ENCODE results near the gene PKD1. TPM values are rescaled to one million over a fixed set of nuclear protein-coding genes. Genes with fewer than 3 reads are reported as not detected.
"Not testable (repeated sequence)": the region's sequence is repeated elsewhere in the genome, so short reads cannot be mapped to it uniquely, and the experiment has no call there.

Gene PKD1
- total and polyA plus RNA-seq, 4 experiments from 2014 or later, result 2.3 to 126 (median 68.1) TPM

DNA sequence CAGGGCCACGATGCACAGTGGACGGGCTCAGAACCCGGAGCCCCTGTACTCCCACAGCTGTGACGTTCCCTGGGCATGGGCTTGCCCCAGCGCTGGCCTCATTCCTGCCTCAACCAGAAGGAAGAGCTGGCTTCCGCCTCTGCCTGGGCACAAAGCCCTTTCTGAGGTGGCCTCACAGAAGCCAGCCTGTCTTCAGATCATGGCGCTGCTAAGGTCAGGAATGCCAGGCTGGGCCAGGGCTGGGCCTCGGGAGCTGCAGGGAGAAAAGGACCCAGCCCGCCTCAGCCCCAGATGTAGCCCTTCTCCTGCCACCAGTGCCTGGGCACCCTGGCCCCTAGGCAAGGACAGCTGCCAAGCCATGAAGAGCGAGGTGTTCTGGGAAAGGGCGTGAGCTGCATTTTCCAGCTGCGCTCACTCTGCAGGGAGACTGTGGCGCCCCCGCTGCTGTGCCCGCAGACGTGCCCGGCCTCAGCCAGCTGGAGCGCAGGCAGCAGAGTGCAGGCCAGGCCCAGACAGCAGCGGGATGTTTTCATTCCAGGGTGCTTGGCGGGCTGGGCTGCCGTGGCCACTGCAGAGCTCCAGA lies 9.4 kb downstream of the PKD1 start:
- CTCF ChIA-PET (ENCODE audit: partially characterized antibody); intact Hi-C loops (cut with micrococcal nuclease); H3K27me3 Mint-ChIP-seq; H3K9me3 Mint-ChIP-seq; H3K36me3 ChIP-seq (ENCODE audit: insufficient read depth, low read length); H3K9me3 ChIP-seq (ENCODE audit: control insufficient read depth in 1 of 2, low read length in 2 of 2); H3K36me3 Mint-ChIP-seq; H3K4me3 Mint-ChIP-seq; H3K27me3 ChIP-seq (ENCODE audit: insufficient read depth, low read length); H3K27ac ChIP-seq (ENCODE audit: low read depth, low read length); H3K4me3 ChIP-seq (ENCODE audit: low read length in 2 of 2); POLR2A ChIA-PET (ENCODE audit: partially characterized antibody): not testable (repeated sequence)
- H3K27ac Mint-ChIP-seq, result peak overlapping the region in 1 of 7 donors; percentile 24
- H3K4me1 ChIP-seq (ENCODE audit: insufficient read depth, low read length), result peaks cover 11% of the 10 kb centered on the region
- peaks cover 5 to 19% (median 12%) of the 10 kb centered on the region in 4 donors for H3K4me1 Mint-ChIP-seq
- peak in 1 of 5 donors; percentile 25 for DNase-seq

- H3K4me1 ChIP-seq (ENCODE audit: insufficient read depth, low read length), result peaks cover 11% of the 10 kb centered on the region
- CTCF ChIA-PET (ENCODE audit: partially characterized antibody); H3K27me3 ChIP-seq (ENCODE audit: insufficient read depth, low read length); intact Hi-C loops (cut with micrococcal nuclease); H3K36me3 ChIP-seq (ENCODE audit: insufficient read depth, low read length); H3K36me3 Mint-ChIP-seq; H3K4me3 ChIP-seq (ENCODE audit: low read length in 2 of 2); H3K4me3 Mint-ChIP-seq; H3K27me3 Mint-ChIP-seq; POLR2A ChIA-PET (ENCODE audit: partially characterized antibody); H3K27ac ChIP-seq (ENCODE audit: low read depth, low read length); H3K9me3 Mint-ChIP-seq; H3K9me3 ChIP-seq (ENCODE audit: control insufficient read depth in 1 of 2, low read length in 2 of 2): not testable (repeated sequence)
- peak overlapping the region in 1 of 7 donors; percentile 24 for H3K27ac Mint-ChIP-seq
- H3K4me1 Mint-ChIP-seq, result peaks cover 4 to 16% (median 12%) of the 10 kb centered on the region in 4 donors
- DNase-seq, result peak in 1 of 5 donors; percentile 1
These were observed 10.1 kb downstream of the PKD1 start for GRCh38 chr16:2125609-2126008.

DNA sequence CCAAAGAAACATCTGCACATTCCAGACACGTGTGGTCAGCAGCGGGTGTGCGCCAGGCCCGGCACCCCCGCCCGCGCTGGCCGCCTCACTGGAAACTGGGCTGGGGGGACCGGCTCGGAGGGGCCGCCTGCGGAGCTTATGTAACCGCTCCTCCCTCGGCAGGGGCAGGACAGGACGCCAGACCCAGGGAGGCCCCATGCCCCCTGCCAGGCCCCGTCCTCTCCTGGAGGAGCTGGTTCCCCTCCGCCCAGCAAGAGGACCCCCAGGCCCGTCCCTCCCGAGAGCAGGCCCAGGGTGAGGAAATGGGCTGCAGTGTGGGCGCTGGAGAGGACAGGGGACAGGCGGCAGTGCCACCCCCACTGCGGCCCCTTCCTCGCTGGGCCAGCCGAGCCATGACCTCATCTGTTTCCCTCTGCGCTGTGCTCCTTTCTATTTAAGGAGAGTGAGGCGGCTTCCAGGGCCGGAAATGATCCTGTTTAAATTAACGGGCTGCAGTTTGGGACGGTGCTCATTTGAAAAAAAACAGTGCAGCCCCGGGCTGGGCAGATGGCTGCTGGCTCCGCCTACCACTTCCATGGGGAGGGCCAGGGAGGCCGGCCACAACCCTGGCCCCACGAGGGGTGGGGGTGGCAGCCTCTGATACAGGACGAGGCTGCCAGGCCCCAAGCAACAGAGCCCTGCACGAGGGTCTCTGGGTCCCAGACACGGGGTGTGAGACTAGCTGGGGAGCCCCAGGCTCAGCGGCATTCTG lies 10.8 kb downstream of the PKD1 start:
- H3K27ac ChIP-seq (ENCODE audit: low read depth, low read length); H3K27me3 ChIP-seq (ENCODE audit: insufficient read depth, low read length); H3K36me3 ChIP-seq (ENCODE audit: insufficient read depth, low read length); POLR2A ChIA-PET (ENCODE audit: partially characterized antibody); H3K36me3 Mint-ChIP-seq; H3K9me3 Mint-ChIP-seq; H3K9me3 ChIP-seq (ENCODE audit: control insufficient read depth in 1 of 2, low read length in 2 of 2); CTCF ChIA-PET (ENCODE audit: partially characterized antibody); H3K27ac Mint-ChIP-seq; H3K4me3 Mint-ChIP-seq; H3K27me3 Mint-ChIP-seq; H3K4me3 ChIP-seq (ENCODE audit: low read length in 2 of 2); intact Hi-C loops (cut with micrococcal nuclease): not testable (repeated sequence)
- DNase-seq, result peak in 1 of 5 donors; percentile 32
- H3K4me1 ChIP-seq (ENCODE audit: insufficient read depth, low read length), result peaks cover 11% of the 10 kb centered on the region
- peaks cover 8 to 16% (median 13%) of the 10 kb centered on the region in 4 donors for H3K4me1 Mint-ChIP-seq

DNA sequence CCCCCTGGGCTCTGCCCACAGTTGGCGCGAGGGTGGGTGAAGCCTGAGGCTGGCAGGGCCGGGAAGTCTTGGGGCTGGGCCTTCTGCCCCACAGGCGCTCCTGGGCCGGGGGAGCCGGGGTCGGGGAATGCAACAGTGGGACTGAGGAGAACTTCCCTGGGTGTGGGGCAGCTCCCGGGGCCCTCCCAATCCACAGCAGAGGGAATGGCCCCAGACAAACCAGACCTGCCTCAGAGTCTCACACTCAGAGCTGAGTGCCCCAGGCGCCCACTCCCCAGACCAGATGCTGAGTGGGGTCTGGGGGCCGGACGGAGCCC lies 11.4 kb downstream of the PKD1 start:
- CTCF ChIA-PET (ENCODE audit: partially characterized antibody), result not testable (repeated sequence)
- H3K4me1 Mint-ChIP-seq, result peaks cover 8 to 16% (median 13%) of the 10 kb centered on the region in 4 donors

DNA sequence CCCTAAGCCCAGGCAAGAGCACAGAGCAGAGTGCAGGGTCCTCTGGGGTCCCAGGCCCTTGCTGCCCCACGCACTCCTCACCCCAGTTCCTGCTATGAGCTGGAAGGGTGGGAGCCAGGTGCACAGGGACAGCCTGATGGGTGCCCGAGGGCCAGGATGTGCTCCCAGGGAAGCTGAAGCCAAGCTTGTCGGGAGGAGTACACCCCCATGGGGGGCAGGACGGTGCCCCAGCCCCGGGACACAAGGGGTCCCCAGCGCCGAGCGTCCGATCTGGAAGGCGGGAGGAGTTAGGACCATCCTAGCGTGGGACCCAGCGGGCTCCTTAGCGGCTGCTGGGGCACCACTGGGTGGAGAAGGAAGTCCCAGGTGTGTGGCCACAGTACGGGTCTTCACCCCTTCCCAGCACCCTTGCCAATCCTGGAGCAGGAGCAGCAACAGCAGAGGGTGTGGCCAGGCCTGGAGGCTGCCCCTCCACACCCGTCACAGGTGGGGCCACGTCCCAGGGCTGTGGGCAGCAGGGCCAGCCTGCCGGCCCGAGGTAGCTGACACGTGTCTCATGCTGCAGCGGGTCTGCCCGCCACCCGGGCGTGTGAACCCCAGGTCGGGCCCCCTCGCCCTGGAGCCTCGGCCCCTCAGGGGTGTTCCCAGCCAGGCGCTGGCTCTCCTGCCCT lies 11.9 kb downstream of the PKD1 start:
- H3K4me1 ChIP-seq (ENCODE audit: insufficient read depth, low read length); H3K27ac Mint-ChIP-seq; intact Hi-C loops (cut with micrococcal nuclease); H3K27me3 ChIP-seq (ENCODE audit: insufficient read depth, low read length); H3K36me3 Mint-ChIP-seq; H3K27ac ChIP-seq (ENCODE audit: low read depth, low read length); H3K9me3 ChIP-seq (ENCODE audit: control insufficient read depth in 1 of 2, low read length in 2 of 2); H3K4me3 ChIP-seq (ENCODE audit: low read length in 2 of 2); H3K9me3 Mint-ChIP-seq; H3K27me3 Mint-ChIP-seq; POLR2A ChIA-PET (ENCODE audit: partially characterized antibody); H3K4me3 Mint-ChIP-seq; DNase-seq; H3K36me3 ChIP-seq (ENCODE audit: insufficient read depth, low read length): not testable (repeated sequence)
- CTCF ChIA-PET (ENCODE audit: partially characterized antibody), result interaction anchor here (1.5 kb wide), 1 partner anchor 29 kb away, joined by 3 read pairs; no protein-coding TSS in a partner anchor
- peaks cover 8 to 16% (median 13%) of the 10 kb centered on the region in 4 donors for H3K4me1 Mint-ChIP-seq

More for the DNA sequence above, 11.4 kb downstream of the PKD1 start:
- H3K27ac Mint-ChIP-seq; H3K9me3 ChIP-seq (ENCODE audit: control insufficient read depth in 1 of 2, low read length in 2 of 2); H3K27me3 ChIP-seq (ENCODE audit: insufficient read depth, low read length); intact Hi-C loops (cut with micrococcal nuclease); H3K36me3 Mint-ChIP-seq; H3K27me3 Mint-ChIP-seq; H3K4me3 Mint-ChIP-seq; H3K4me3 ChIP-seq (ENCODE audit: low read length in 2 of 2); POLR2A ChIA-PET (ENCODE audit: partially characterized antibody); H3K9me3 Mint-ChIP-seq; H3K27ac ChIP-seq (ENCODE audit: low read depth, low read length); H3K36me3 ChIP-seq (ENCODE audit: insufficient read depth, low read length): not testable (repeated sequence)
- H3K4me1 ChIP-seq (ENCODE audit: insufficient read depth, low read length), result peaks cover 11% of the 10 kb centered on the region
- DNase-seq, result peak in 1 of 5 donors; percentile 26

- DNase-seq; H3K9me3 Mint-ChIP-seq; intact Hi-C loops (cut with micrococcal nuclease); H3K36me3 Mint-ChIP-seq; H3K4me1 ChIP-seq (ENCODE audit: insufficient read depth, low read length); H3K27me3 Mint-ChIP-seq; H3K27me3 ChIP-seq (ENCODE audit: insufficient read depth, low read length); H3K4me3 Mint-ChIP-seq; H3K36me3 ChIP-seq (ENCODE audit: insufficient read depth, low read length); POLR2A ChIA-PET (ENCODE audit: partially characterized antibody); H3K27ac ChIP-seq (ENCODE audit: low read depth, low read length); H3K4me3 ChIP-seq (ENCODE audit: low read length in 2 of 2); H3K9me3 ChIP-seq (ENCODE audit: control insufficient read depth in 1 of 2, low read length in 2 of 2); H3K27ac Mint-ChIP-seq: not testable (repeated sequence)
- CTCF ChIA-PET (ENCODE audit: partially characterized antibody), result interaction anchor here (1.5 to 3.2 kb wide), 2 partner anchors 18 to 29 kb away, joined by 3 to 28 read pairs; no protein-coding TSS in a partner anchor
- peaks cover 6 to 11% (median 8%) of the 10 kb centered on the region in 4 donors for H3K4me1 Mint-ChIP-seq
These were observed 12.6 kb downstream of the PKD1 start for GRCh38 chr16:2122934-2123683.

DNA sequence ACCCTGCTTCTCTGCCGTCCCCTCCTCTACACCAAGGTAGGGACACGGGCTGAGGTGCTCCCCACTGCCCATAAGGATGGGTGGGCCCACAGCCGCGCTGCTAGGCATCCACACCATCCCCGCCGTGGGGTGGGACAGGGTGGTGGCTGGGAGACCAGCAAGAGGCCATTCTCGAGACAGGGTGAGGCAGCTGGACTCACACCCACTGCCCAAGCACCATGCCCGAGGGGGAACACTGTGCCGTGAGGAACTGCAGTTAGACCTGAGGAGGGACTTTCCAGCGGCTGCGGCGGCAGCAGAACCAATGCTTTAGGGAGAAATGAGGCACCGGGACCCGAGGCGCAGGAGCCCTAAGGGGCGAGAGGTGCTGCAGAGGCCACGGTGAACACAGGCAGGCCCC lies 13.3 kb downstream of the PKD1 start:
- H3K27ac Mint-ChIP-seq, result no peak overlapping the region
- ChIA-PET CTCF (ENCODE audit: partially characterized antibody) (interaction anchor here (1.5 to 3.2 kb wide), 2 partner anchors 18 to 30 kb away, joined by 3 to 28 read pairs; no protein-coding TSS in a partner anchor), POLR2A (ENCODE audit: partially characterized antibody) (no interaction called here)
- H3K4me1 ChIP-seq (ENCODE audit: insufficient read depth, low read length), result no peaks in the 10 kb centered on the region
- H3K27ac ChIP-seq (ENCODE audit: low read depth, low read length), result no peak overlapping the region
- H3K4me1 Mint-ChIP-seq, result peaks cover 6 to 11% (median 8%) of the 10 kb centered on the region in 4 donors
- no peaks in the 10 kb centered on the region for H3K9me3 ChIP-seq (ENCODE audit: control insufficient read depth in 1 of 2, low read length in 2 of 2)
- intact Hi-C loops (cut with micrococcal nuclease), result no loop called here
- DNase-seq, result no peak
- H3K4me3 Mint-ChIP-seq, result no peak overlapping the region
- H3K27me3 Mint-ChIP-seq, result no peaks in the 10 kb centered on the region
- H3K27me3 ChIP-seq (ENCODE audit: insufficient read depth, low read length), result no peaks in the 10 kb centered on the region
- no peaks in the 10 kb centered on the region for H3K36me3 ChIP-seq (ENCODE audit: insufficient read depth, low read length)
- H3K9me3 Mint-ChIP-seq, result no peaks in the 10 kb centered on the region
- no peaks in the 10 kb centered on the region for H3K36me3 Mint-ChIP-seq
- H3K4me3 ChIP-seq (ENCODE audit: low read length in 2 of 2), result no peak overlapping the region

Data from CD4-positive, alpha-beta memory T cell (primary cell).